Astrocyte of the cerebellum (primary cell): ENCODE results near the gene RADIL.

Source experiments
- DNase-seq: peaks from one replicate; pipeline ENCODE4 v3.0.0-alpha.2; 2011; ENCODE audit warnings: low read depth
- H3K4me3 ChIP-seq: 2 replicates; pipeline ENCODE4 v1.5.1; 2011; ENCODE audit warnings: mild to moderate bottlenecking, low read depth, low read length, moderate library complexity
- CTCF ChIP-seq: IDR thresholded peaks from 2 replicates; pipeline ENCODE4 v1.5.1; 2012; ENCODE audit warnings: low read length, low read depth, moderate library complexity, mild to moderate bottlenecking; ENCODE audit errors: missing control alignments
- in situ Hi-C: cut with HindIII; loops from 2 replicates; pipeline ENCODE4 v1.10.0; 2017; ENCODE audit warnings: low sequenced_read_pairs

The RADIL gene

DNA sequence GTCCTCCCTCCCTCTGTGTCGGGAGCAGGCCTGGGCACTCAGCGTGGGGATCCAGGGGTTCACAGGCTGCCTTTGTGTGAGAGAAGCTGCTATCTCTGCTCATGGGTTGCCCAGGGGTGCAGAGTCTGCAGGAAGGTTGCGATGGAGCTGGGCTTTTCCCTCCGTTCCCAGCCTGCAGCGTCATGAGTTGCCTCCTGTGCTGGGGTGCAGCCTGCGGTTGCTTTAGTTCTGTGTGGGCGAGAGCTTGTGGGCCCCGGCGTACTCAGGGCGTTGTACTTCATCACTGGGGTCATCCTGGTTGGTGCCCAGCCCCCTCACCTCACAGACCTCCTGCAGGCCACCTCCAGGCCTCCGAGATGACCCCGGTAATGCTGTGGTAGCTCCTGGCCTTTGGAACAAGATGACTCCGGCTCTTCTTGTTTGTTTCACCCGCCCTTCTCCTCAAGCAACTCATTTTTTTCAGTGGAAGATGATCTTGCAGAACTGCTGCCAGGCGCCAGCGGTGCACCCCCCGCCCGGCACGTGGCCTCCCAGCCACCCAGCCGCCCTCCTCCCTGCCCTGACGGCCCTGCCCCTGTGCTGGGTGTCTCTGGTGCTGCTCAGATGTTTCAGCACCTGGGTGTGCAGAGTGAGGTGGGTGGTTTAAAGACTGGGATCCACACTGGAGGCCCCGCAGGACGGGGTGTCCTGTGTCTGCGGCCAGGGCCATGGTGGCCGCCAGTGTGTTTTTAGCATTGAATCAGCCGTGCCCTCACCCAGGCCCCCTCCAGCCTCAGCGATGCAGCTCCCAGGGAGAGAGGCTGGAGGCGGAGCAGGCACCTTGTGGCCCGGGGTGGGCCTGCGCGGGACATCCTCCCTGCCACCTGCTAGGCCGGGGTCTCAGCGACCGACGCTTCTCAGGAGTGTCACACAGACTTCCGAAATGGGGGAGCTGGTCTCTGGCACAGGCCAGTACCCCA lies 100.9 kb downstream of the RADIL start:
- no peak for TF ChIP-seq CTCF
- in situ Hi-C loops, result no loop called here
- no peak for DNase-seq
- H3K4me3 ChIP-seq, result no peak overlapping the region

DNA sequence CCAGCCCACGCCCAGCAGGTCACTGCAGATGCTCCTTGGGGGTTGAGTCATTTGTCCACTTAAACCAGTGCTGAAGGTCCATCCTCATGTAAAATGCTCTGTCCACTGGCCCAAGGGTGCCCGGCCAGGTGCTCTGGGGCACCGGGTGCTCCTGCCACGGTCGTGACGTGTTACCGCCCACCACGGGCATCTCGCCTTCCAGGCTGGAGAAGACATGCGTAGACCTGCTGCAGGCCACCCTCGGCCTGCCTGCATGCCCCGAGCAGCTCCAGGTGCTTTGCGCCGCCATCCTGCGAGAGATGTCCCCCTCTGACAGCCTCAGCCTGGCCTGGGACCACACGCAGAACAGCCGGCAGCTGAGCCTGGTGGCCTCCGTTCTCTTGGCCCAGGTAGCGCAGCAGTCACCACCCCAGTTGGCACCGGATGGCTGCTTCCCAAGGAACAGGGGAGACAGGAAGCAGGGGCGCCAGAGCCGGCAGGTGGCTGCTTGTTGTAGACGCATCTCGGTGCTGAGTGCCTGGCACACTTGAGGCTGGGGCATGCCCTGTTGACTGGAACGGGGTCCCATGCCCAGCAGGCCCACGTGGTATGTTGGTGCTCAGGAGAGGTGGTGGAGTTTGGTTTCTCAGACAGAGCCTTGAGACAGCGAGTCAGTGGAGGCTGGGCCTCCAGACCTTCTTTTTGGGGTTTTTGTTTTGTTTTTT lies 102.0 kb downstream of the RADIL start:
- TF ChIP-seq CTCF, result no peak
- in situ Hi-C loops, result no loop called here
- H3K4me3 ChIP-seq, result no peak overlapping the region
- DNase-seq, result no peak

GRCh38 chr7:4779118-4779517 lies 104.4 kb downstream of the RADIL start:
- in situ Hi-C loops, result no loop called here
- TF ChIP-seq CTCF, result no peak
- H3K4me3 ChIP-seq, result no peak overlapping the region
- no peak for DNase-seq

DNA sequence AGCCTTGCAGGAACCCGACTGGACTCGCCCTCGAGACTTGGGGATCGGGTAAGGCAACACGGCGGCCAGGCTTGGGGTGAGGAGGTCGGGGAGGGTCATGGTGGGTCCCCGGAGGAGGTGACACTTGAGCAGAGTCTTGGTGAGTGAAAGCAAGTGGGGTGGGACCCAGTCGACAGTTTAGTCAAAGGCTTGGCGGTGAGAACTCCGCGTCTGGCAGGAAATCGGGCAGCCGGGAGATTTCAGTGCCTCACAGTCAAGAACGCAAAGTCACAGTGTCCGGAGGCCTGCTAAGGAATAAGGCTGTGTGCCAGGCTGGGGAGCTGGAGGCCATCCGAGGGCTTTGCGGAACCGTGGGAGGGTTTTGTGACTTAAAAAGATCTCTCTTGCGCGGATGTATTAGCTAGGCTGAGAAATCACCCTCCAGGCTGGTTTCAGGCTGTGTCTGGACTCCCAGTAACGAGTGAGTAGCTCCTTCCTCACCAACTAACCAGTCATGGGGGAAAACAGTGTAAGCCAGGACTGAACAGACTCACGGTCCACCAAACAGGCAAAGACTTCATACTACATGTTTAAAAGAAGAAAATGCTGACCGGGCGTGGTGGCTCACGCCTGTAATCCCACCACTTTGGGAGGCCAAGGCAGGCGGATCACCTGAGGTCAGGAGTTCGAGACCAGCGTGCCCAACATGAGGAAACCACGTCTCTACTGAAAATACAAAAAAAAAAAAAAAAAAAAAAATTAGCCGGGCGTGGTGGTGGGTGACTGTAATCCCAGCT lies 107.5 kb downstream of the RADIL start:
- no peak for TF ChIP-seq CTCF
- H3K4me3 ChIP-seq, result peak overlapping the region; percentile 98
- in situ Hi-C loops, result no loop called here
- no peak for DNase-seq

GRCh38 chr7:4775250-4775847 lies 108.2 kb downstream of the RADIL start, which contains the start of gene AP5Z1:
Gene AP5Z1, plus strand, starts transcription at chr7:4775623. Its CDS starts 93 bp downstream, at chr7:4775716.
- peak; percentile 89 for DNase-seq
- in situ Hi-C loops, result no loop called here
- peak within 1 kb of the TSS; percentile 98 for H3K4me3 ChIP-seq
- no peak for TF ChIP-seq CTCF
